ENCODE results near the gene FCN1. TPM values are rescaled to one million over a fixed set of nuclear protein-coding genes. Genes with fewer than 3 reads are reported as not detected.

Gene FCN1
- total RNA-seq, 2 experiments from 2014 or later, result not detected

DNA sequence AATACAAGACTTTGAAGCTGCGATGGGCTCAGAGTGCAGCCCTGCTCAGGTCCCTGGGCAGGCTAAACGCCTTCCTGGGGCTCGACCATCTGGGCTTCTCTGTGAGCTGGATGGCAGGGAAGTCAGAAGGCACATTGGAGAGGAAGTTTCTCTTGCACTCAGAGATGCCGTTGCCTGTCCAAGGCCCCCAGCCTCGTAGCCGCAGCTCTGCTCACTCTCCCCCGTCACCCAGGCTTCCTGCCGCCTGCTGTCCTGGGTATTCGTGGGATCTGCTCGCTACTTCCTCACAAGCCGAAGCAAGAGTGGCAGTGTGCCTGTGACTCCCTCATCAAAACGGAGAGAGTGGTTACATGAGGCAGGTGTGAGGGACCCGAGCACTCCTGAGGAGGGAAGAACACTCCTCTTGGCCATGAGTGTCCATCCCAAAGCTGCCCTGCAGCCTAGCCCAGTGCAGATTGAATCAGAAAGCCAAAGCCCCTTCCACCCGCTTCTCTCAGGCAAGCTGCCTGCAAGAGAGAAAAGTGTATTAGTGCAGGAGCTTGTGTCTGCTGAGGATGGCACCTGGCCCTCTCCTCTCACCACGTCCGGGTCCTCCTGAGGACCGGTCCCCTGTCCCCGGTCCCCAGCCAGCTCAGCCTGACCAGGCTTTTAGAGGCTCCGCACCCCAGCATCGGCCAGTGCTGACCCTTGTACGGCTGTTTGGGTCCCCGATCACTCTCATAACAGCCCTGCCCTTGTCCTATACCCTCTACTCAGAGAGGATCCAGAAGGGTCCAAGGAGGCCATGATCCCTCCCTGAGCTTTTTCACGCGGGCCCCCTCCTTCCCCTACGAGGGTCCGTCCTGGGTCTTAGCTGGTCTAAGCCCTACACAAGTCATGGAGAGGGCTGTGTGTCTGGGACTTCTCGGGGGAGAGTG lies 29.8 kb downstream of the FCN1 start:
- H3K9me3 Mint-ChIP-seq, result no peaks in the 10 kb centered on the region
- CTCF ChIA-PET, result no interaction called here
- H3K4me1 Mint-ChIP-seq (ENCODE audit: low read depth), result no peaks in the 10 kb centered on the region
- no peaks in the 10 kb centered on the region for H3K36me3 Mint-ChIP-seq
- no peak for DNase-seq
- H3K27me3 Mint-ChIP-seq, result peaks cover 15% of the 10 kb centered on the region
- POLR2A ChIA-PET, result no interaction called here
- no peak overlapping the region for H3K4me3 Mint-ChIP-seq
- H3K27ac Mint-ChIP-seq, result no peak overlapping the region
- intact Hi-C loops (cut with micrococcal nuclease), result no loop called here

DNA sequence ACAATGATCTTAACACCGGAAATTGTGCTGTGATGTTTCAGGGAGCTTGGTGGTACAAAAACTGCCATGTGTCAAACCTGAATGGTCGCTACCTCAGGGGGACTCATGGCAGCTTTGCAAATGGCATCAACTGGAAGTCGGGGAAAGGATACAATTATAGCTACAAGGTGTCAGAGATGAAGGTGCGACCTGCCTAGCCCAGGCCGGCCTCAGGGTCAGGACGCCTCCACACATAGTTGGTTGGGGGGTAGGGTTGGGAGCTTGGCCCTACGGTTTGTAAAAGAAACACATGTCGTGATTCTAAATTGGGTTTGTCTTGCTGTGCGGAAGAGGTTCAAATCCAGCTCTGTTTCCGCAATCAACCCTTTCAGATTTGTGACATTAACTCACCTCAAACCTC lies 30.5 kb downstream of the FCN1 start:
- POLR2A ChIA-PET, result no interaction called here
- H3K36me3 Mint-ChIP-seq, result no peaks in the 10 kb centered on the region
- no peaks in the 10 kb centered on the region for H3K4me1 Mint-ChIP-seq (ENCODE audit: low read depth)
- intact Hi-C loops (cut with micrococcal nuclease), result no loop called here
- CTCF ChIA-PET, result no interaction called here
- H3K27ac Mint-ChIP-seq, result no peak overlapping the region
- H3K4me3 Mint-ChIP-seq, result no peak overlapping the region
- no peak for DNase-seq
- H3K9me3 Mint-ChIP-seq, result no peaks in the 10 kb centered on the region
- peaks cover 12% of the 10 kb centered on the region for H3K27me3 Mint-ChIP-seq

DNA sequence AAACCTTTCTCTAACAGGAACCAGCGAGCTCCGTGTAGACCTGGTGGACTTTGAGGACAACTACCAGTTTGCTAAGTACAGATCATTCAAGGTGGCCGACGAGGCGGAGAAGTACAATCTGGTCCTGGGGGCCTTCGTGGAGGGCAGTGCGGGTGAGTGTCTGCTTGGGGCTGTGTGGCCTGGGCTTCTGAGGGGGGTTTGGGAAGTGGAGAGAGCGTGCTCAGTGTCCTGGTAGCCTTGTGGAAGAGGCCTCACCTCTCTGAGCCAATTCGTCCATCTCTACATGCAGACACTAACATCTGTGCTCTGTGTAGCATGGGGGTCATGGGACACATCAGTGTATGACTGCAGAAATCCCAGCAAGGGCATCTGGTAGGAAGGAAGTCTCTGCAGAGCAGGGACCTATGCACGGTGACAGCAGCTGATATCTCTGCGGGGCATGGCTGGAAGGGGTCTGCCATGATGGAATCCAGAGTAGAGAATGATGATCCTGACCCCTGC lies 31.2 kb downstream of the FCN1 start:
- Mint-ChIP-seq H3K36me3 (no peaks in the 10 kb centered on the region), H3K9me3 (no peaks in the 10 kb centered on the region), H3K4me1 (ENCODE audit: low read depth) (no peaks in the 10 kb centered on the region), H3K4me3 (no peak overlapping the region), H3K27me3 (peaks cover 8% of the 10 kb centered on the region), H3K27ac (no peak overlapping the region)
- intact Hi-C loops (cut with micrococcal nuclease), result no loop called here
- ChIA-PET CTCF (no interaction called here), POLR2A (no interaction called here)
- DNase-seq, result no peak

DNA sequence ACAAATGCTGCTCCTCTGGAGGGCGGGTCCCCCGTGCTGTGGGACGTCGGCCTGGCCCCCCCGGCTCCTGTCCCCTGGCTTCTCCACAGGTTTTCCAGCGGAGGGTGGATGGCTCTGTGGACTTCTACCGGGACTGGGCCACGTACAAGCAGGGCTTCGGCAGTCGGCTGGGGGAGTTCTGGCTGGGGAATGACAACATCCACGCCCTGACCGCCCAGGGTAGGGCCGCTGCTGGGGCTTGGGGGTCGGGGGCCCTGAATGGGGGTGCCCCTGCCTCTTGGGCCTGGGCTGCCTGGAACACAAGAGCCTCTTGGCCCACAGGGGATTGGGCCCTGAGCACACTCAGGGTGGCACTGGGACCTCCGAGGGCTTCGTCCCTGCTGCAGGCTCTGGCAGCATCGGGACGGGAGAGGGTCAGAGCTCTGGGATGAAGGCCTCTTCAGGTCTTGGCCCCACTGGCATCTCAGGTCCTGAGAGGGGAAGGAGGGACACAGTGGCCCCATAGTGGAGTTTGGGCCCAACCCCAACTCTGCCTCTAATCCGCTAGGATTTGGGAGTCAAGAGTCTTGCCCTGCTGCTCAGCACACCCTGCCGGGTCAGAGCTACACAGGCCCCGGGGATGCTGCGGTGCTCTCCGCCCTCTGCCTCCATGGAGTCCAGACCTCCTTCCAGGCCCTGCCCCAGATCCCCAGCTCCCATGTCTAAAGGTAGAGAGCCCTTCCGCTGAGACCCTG lies 31.9 kb downstream of the FCN1 start:
- CTCF ChIA-PET, result no interaction called here
- no peaks in the 10 kb centered on the region for H3K4me1 Mint-ChIP-seq (ENCODE audit: low read depth)
- H3K4me3 Mint-ChIP-seq, result no peak overlapping the region
- no peak overlapping the region for H3K27ac Mint-ChIP-seq
- no peak for DNase-seq
- POLR2A ChIA-PET, result no interaction called here
- H3K36me3 Mint-ChIP-seq, result no peaks in the 10 kb centered on the region
- no peaks in the 10 kb centered on the region for H3K9me3 Mint-ChIP-seq
- intact Hi-C loops (cut with micrococcal nuclease), result no loop called here
- H3K27me3 Mint-ChIP-seq, result peaks cover 4% of the 10 kb centered on the region

DNA sequence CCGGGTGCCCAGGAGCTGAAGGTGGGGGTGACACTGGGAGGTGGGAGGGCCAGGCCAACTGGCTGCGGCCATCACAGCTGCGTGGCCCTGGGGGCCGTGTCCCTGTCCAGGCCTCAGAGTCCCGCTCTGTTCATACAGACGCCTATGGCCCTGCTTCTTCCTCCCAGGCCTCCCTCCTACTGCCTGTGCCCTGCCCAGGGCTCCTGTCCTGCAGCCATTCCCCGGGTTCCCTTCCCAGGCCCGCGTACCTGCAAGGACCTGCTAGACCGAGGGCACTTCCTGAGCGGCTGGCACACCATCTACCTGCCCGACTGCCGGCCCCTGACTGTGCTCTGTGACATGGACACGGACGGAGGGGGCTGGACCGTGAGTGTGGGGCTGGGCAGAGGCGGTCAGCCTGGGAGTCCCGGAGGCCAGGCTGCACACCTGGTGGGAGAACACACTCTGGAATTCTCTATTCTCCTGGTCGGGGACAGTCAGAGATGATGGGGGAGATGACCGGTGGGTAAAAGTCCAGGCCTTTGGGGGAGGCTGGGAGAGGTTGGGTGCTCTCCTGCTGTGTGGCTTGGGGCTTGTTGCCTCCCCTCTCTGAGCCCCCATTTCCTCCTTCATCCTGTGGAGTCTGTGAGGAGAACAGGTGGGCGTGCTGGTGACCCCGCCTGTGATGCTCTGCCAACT lies 32.6 kb downstream of the FCN1 start:
- H3K27me3 Mint-ChIP-seq, result peaks cover 3% of the 10 kb centered on the region
- H3K4me3 Mint-ChIP-seq, result no peak overlapping the region
- no peaks in the 10 kb centered on the region for H3K4me1 Mint-ChIP-seq (ENCODE audit: low read depth)
- intact Hi-C loops (cut with micrococcal nuclease), result no loop called here
- ChIA-PET CTCF (no interaction called here), POLR2A (no interaction called here)
- no peaks in the 10 kb centered on the region for H3K36me3 Mint-ChIP-seq
- H3K9me3 Mint-ChIP-seq, result no peaks in the 10 kb centered on the region
- no peak overlapping the region for H3K27ac Mint-ChIP-seq
- DNase-seq, result no peak

DNA sequence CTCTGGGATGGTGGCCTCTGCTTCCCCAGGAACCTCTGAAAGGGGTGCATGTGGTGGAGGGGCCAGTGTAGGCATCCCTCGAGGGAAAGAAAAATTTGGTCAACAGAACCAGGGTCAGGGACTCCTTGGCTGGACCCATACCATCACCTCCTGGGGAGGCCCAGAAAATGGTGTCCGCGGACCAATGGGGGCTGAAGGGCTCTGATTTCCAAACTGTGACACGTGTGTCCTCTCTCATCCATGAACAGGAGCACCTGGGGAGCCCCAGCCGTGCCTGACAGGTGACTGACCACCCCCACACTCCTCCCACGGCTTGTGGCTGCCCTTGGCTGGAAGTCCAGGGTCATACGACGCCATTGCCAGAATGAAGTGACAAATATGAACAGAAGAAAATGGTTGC lies 33.2 kb downstream of the FCN1 start:
- intact Hi-C loops (cut with micrococcal nuclease), result no loop called here
- no peak for DNase-seq
- Mint-ChIP-seq H3K27me3 (peaks cover 3% of the 10 kb centered on the region), H3K4me1 (ENCODE audit: low read depth) (no peaks in the 10 kb centered on the region), H3K27ac (no peak overlapping the region), H3K9me3 (no peaks in the 10 kb centered on the region), H3K36me3 (no peaks in the 10 kb centered on the region), H3K4me3 (no peak overlapping the region)
- ChIA-PET CTCF (no interaction called here), POLR2A (no interaction called here)

DNA sequence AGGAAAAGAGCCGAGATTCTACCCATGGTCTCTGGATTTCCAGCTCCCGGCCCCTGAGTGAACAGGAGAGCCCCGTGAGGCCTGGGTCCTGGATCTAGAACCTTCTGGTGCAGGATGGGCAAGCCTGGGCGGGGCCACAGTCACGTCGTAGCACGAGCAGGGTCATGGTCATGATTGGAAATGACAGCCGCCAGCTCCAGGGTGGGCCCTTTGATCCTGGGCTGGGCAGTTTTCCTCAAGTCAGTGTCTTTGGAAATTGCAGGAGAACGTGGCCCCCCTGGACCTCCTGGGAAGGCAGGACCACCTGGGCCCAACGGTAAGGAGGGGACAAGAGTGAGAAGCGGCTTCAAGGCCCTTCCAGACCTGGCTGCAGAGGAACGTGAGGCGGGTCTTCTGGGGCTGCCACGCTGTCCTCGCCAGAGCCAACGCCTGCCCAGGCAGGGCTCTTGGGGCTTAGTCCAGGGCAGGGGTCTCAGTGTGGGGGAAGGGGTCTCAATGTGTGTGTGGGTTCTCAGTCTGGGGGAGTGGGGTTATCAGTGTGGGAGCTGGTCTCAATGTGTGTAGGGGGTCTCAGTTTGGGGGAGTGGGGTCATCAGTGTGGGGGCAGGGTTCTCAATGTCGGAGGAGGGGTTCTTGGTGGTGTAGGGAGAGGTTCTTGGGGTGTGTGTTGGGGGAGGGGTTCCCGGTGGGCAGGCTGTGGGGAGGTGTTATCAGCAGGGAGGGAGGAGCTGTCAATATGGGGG lies 34.5 kb downstream of the FCN1 start:
- H3K9me3 Mint-ChIP-seq, result no peaks in the 10 kb centered on the region
- H3K27me3 Mint-ChIP-seq, result peaks cover 3% of the 10 kb centered on the region
- H3K4me1 Mint-ChIP-seq (ENCODE audit: low read depth), result no peaks in the 10 kb centered on the region
- ChIA-PET CTCF (no interaction called here), POLR2A (no interaction called here)
- H3K27ac Mint-ChIP-seq, result no peak overlapping the region
- intact Hi-C loops (cut with micrococcal nuclease), result no loop called here
- no peaks in the 10 kb centered on the region for H3K36me3 Mint-ChIP-seq
- no peak for DNase-seq
- H3K4me3 Mint-ChIP-seq, result no peak overlapping the region

DNA sequence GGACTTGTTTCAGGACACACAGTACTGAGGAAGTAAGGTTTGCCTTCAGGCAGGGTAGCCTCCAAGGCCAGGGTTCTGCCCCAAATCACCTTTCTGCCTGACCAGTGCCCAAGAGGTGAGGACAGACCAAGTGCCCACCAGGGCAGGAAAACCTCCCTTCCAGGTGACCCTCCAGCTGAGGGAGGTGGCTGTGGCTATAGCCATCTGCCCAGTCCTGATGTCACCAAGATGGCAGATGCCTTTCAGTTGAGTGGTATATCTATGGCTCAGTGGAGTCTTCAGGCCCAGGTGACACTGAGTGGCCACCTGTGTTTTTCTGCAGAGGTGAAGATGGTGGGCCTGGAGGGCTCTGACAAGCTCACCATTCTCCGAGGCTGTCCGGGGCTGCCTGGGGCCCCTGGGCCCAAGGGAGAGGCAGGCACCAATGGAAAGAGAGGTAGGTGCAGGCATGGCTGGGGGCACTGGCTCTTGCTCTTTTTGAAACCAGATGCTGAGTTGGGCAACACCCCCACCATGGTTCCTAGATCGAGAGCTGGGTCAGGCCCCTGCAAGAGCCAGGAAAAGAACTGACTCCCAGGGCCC lies 35.4 kb downstream of the FCN1 start:
- no peaks in the 10 kb centered on the region for H3K9me3 Mint-ChIP-seq
- no peaks in the 10 kb centered on the region for H3K36me3 Mint-ChIP-seq
- no peak overlapping the region for H3K4me3 Mint-ChIP-seq
- ChIA-PET CTCF (no interaction called here), POLR2A (no interaction called here)
- no peak overlapping the region for H3K27ac Mint-ChIP-seq
- peaks cover 3% of the 10 kb centered on the region for H3K27me3 Mint-ChIP-seq
- no peaks in the 10 kb centered on the region for H3K4me1 Mint-ChIP-seq (ENCODE audit: low read depth)
- no peak for DNase-seq
- intact Hi-C loops (cut with micrococcal nuclease), result no loop called here

DNA sequence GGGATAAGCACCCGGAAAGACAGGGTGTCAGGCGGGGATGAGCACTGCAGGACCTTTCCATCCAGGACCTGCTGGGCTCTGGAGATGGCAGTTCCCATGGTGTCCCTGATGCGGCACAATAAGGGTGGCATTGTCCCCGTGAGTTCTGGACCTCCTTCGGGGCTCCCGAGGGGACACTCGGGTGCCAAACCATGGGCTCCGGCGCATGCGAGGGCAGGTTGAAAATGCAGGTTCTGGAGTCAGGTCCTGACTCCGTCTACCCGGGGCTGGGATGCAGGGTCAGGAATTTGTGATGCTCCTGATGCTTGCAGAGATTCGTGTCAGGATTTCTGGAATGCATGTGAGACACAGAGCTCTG lies 36.4 kb downstream of the FCN1 start:
- H3K36me3 Mint-ChIP-seq, result no peaks in the 10 kb centered on the region
- H3K9me3 Mint-ChIP-seq, result no peaks in the 10 kb centered on the region
- intact Hi-C loops (cut with micrococcal nuclease), result no loop called here
- ChIA-PET CTCF (interaction anchor here (0.7 kb wide), 1 partner anchor 42 kb away, joined by 3 read pairs; no protein-coding TSS in a partner anchor), POLR2A (no interaction called here)
- no peak overlapping the region for H3K27ac Mint-ChIP-seq
- peaks cover 2% of the 10 kb centered on the region for H3K27me3 Mint-ChIP-seq
- no peak overlapping the region for H3K4me3 Mint-ChIP-seq
- no peaks in the 10 kb centered on the region for H3K4me1 Mint-ChIP-seq (ENCODE audit: low read depth)
- no peak for DNase-seq

DNA sequence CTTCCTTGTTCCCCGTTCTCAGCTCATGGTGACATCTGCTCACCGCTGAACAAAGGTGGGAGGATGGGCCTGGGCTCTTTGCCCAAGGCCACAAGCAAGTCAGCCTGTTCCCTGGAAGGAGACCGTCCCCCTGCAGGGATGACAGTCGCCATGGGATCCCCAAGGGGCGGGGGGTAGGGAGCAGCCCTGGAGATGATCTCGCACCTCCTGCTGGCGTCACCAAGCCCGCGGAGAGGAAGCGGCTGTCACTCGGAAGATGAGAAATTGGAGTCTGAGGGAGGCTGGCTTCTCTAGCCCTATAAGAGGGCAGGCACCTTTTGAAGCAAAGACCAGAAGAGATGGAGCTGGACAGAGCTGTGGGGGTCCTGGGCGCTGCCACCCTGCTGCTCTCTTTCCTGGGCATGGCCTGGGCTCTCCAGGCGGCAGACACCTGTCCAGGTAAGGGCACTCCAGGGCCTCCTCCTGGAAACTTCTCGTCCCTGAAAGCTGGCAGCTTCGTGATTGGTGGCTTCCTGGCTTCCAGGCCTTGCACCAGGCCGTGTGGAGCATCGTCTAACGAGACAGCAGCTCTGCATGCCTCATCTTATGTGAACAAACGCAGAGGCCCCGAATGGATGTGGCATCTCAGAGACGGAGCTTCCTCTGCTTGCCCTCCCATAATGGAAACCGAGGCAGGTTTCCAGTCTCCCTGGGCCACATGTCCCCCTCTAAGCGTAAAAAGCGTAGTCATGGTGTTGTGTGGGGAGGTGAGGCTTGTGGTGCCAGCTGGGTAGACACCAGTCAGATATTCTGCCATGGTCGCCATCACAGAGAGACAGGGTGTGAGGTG lies 37.0 kb downstream of the FCN1 start, which contains the start of gene FCN2:
Gene FCN2 (plus strand): TSS at position 327 of the 829 bp plus-strand sequence. CDS start 12 bp downstream, at position 339.
- H3K4me1 Mint-ChIP-seq (ENCODE audit: low read depth), result no peaks in the 10 kb centered on the region
- H3K9me3 Mint-ChIP-seq, result no peaks in the 10 kb centered on the region
- intact Hi-C loops (cut with micrococcal nuclease), result no loop called here
- no peak within 1 kb of the TSS for H3K27ac Mint-ChIP-seq
- ChIA-PET POLR2A (no interaction called here), CTCF (interaction anchor here (0.7 kb wide), 1 partner anchor 42 kb away, joined by 3 read pairs; no protein-coding TSS in a partner anchor)
- no peak within 1 kb of the TSS for H3K4me3 Mint-ChIP-seq
- no peaks in the 10 kb centered on the region for H3K27me3 Mint-ChIP-seq
- no peaks in the 10 kb centered on the region for H3K36me3 Mint-ChIP-seq
- DNase-seq, result no peak

Data from activated CD4-positive, alpha-beta memory T cell treated with anti-CD3 and anti-CD28 coated beads for 36 hours (primary cell).